RWPE2 (cell line): ENCODE measurements around the gene CPSF2.
A peak's percentile ranks its signal among the peaks of the same experiment; 100 is the strongest.
"Not testable (repeated sequence)": the region's sequence is repeated elsewhere in the genome, so short reads cannot be mapped to it uniquely, and the experiment has no call there.

ENCODE experiments used
- ATAC-seq: fragments of 200-7000 bp; cut with Tn5 transposase; 3 replicates; pipeline ENCODE4 v1.9.1; 2021; ENCODE audit warnings: low read depth
- DNase-seq: peaks from one replicate; pipeline ENCODE4 v3.0.0-alpha.2; 2020; ENCODE audit warnings: low spot score
- H3K27ac ChIP-seq: fragments of 450-650 bp; 2 replicates; pipeline ENCODE4 v1.5.1; 2017; ENCODE audit warnings: mild to moderate bottlenecking; ENCODE audit not compliant: poor library complexity, severe bottlenecking
- H3K27me3 ChIP-seq: fragments of 250-450 bp; sonication (Bioruptor Pico); 2 replicates; pipeline ENCODE4 v1.5.1; 2021; ENCODE audit warnings: mild to moderate bottlenecking, moderate library complexity; ENCODE audit not compliant: insufficient read depth, poor library complexity, severe bottlenecking
- H3K36me3 ChIP-seq: fragments of 250-450 bp; sonication (Bioruptor Pico); 2 replicates; pipeline ENCODE4 v1.5.1; 2020; ENCODE audit warnings: low read depth, mild to moderate bottlenecking, moderate library complexity
- H3K4me1 ChIP-seq: fragments of 250-450 bp; sonication (Bioruptor Pico); 2 replicates; pipeline ENCODE4 v1.5.1; 2021; ENCODE audit warnings: mild to moderate bottlenecking, moderate library complexity; ENCODE audit not compliant: insufficient read depth, poor library complexity, severe bottlenecking
- H3K4me3 ChIP-seq: fragments of 250-450 bp; sonication (Bioruptor Pico); 2 replicates; pipeline ENCODE4 v1.5.1; 2021; ENCODE audit warnings: mild to moderate bottlenecking, moderate library complexity; ENCODE audit not compliant: severe bottlenecking
- H3K9me3 ChIP-seq: fragments of 250-450 bp; sonication (Bioruptor Pico); 2 replicates; pipeline ENCODE4 v1.5.1; 2021; ENCODE audit warnings: mild to moderate bottlenecking, moderate library complexity; ENCODE audit not compliant: severe bottlenecking
- CTCF ChIP-seq: fragments of 450-650 bp; IDR thresholded peaks from one replicate; pipeline ENCODE4 v1.5.1; 2017; ENCODE audit warnings: mild to moderate bottlenecking, moderate library complexity; ENCODE audit not compliant: poor library complexity, severe bottlenecking

Gene CPSF2

GRCh38 chr14:92161521-92161920, 39.8 kb downstream of the CPSF2 start:
- DNase-seq (no peak), ATAC-seq (no peak)
- peaks cover 98% of the 10 kb centered on the region for H3K36me3 ChIP-seq
- TF ChIP-seq CTCF = no peak
- H3K27me3 ChIP-seq = no peaks in the 10 kb centered on the region
- no peaks in the 10 kb centered on the region for H3K4me1 ChIP-seq
- no peak overlapping the region for H3K27ac ChIP-seq
- no peaks in the 10 kb centered on the region for H3K9me3 ChIP-seq
- no peak overlapping the region for H3K4me3 ChIP-seq

GRCh38 chr14:92164958-92165357, 43.2 kb downstream of the CPSF2 start:
- no peaks in the 10 kb centered on the region for H3K27me3 ChIP-seq
- TF ChIP-seq CTCF = no peak
- H3K36me3 ChIP-seq = peaks cover 72% of the 10 kb centered on the region
- ATAC-seq (no peak), DNase-seq (no peak)
- no peak overlapping the region for H3K4me3 ChIP-seq
- H3K4me1 ChIP-seq = no peaks in the 10 kb centered on the region
- H3K27ac ChIP-seq = no peak overlapping the region
- no peaks in the 10 kb centered on the region for H3K9me3 ChIP-seq

- no peaks in the 10 kb centered on the region for H3K9me3 ChIP-seq
- no peaks in the 10 kb centered on the region for H3K4me1 ChIP-seq
- H3K4me3 ChIP-seq = no peak overlapping the region
- H3K27ac ChIP-seq = no peak overlapping the region
- no peak for TF ChIP-seq CTCF
- H3K36me3 ChIP-seq = no peaks in the 10 kb centered on the region
- ATAC-seq (no peak), DNase-seq (no peak)
- H3K27me3 ChIP-seq = no peaks in the 10 kb centered on the region
Measured at GRCh38 chr14:92173668-92174067, 51.9 kb downstream of the CPSF2 start.

- Histone ChIP-seq H3K4me3 (no peak overlapping the region), H3K36me3 (no peaks in the 10 kb centered on the region), H3K4me1 (no peaks in the 10 kb centered on the region), H3K9me3 (no peaks in the 10 kb centered on the region), H3K27me3 (no peaks in the 10 kb centered on the region), H3K27ac (no peak overlapping the region)
- ATAC-seq (no peak), DNase-seq (no peak)
- TF ChIP-seq CTCF = no peak
Measured at GRCh38 chr14:92175811-92176210, 54.0 kb downstream of the CPSF2 start.

- no peak overlapping the region for H3K4me3 ChIP-seq
- H3K27ac ChIP-seq = no peak overlapping the region
- no peak for DNase-seq
- no peaks in the 10 kb centered on the region for H3K9me3 ChIP-seq
- H3K36me3 ChIP-seq = no peaks in the 10 kb centered on the region
- ATAC-seq = peak; percentile 63; the same call in 2 of the 3 replicates
- no peaks in the 10 kb centered on the region for H3K27me3 ChIP-seq
- H3K4me1 ChIP-seq = no peaks in the 10 kb centered on the region
- TF ChIP-seq CTCF = no peak
Measured at GRCh38 chr14:92176476-92176875, 54.7 kb downstream of the CPSF2 start.

GRCh38 chr14:92179178-92179577, 57.4 kb downstream of the CPSF2 start:
- not testable (repeated sequence) for H3K4me1 ChIP-seq, ATAC-seq, H3K27ac ChIP-seq, H3K9me3 ChIP-seq, H3K4me3 ChIP-seq, DNase-seq, H3K27me3 ChIP-seq, H3K36me3 ChIP-seq
